H1 (cell line): ENCODE measurements around the gene CMIP. TPM values are rescaled to one million over a fixed set of nuclear protein-coding genes. Genes with fewer than 3 reads are reported as not detected.

Source experiments
- CTCF ChIA-PET: fragments of 300-600 bp; sonication (Branson Sonifier 250); formaldehyde crosslinking; loops from one replicate; lab custom pipeline; 2021; ENCODE audit not compliant: partially characterized antibody; lab: Charles Lee
- POLR2A ChIA-PET: fragments of 300-600 bp; sonication (Branson Sonifier 250); formaldehyde crosslinking; loops from one replicate; lab custom pipeline; 2021; ENCODE audit warnings: inconsistent platforms; ENCODE audit not compliant: partially characterized antibody; lab: Charles Lee
- DNase-seq, 2 experiments: peaks; one replicate each; pipeline versions ENCODE4 v3.0.0 to v3.0.0-alpha.2; 2010 to 2022; ENCODE audit warnings: low spot score in 2 of 2, low read depth in 1 of 2, mixed read lengths in 1 of 2
- FAIRE-seq: peaks from 2 replicates; lab custom pipeline; 2011; peaks lifted over from hg19 to GRCh38; lab: Jason Lieb, UNC
- H2AFZ ChIP-seq: 2 replicates; pipeline ENCODE4 v1.8.1; 2012; ENCODE audit warnings: low read length, inconsistent platforms
- H2AK5ac ChIP-seq: 2 replicates; pipeline ENCODE4 v1.6.1; 2013; ENCODE audit warnings: low read depth, low read length
- H2BK120ac ChIP-seq: replicated peaks from 2 replicates; pipeline ENCODE3; 2013; ENCODE audit warnings: low read depth, low read length, inconsistent platforms
- H2BK12ac ChIP-seq: 2 replicates; pipeline ENCODE4 v1.6.1; 2013; ENCODE audit warnings: low read depth, low read length
- H2BK15ac ChIP-seq: 2 replicates; pipeline ENCODE4 v1.6.1; 2013; ENCODE audit warnings: low read length
- H2BK20ac ChIP-seq: 2 replicates; pipeline ENCODE4 v1.6.1; 2013; ENCODE audit warnings: low read length
- H2BK5ac ChIP-seq: 2 replicates; pipeline ENCODE4 v1.6.1; 2013; ENCODE audit warnings: low read depth, low read length
- H3K14ac ChIP-seq: 2 replicates; pipeline ENCODE4 v1.6.1; 2013; ENCODE audit warnings: inconsistent platforms; ENCODE audit not compliant: insufficient read length
- H3K18ac ChIP-seq: 2 replicates; pipeline ENCODE4 v1.6.1; 2013; ENCODE audit warnings: low read length; ENCODE audit errors: extremely low read depth
- H3K23ac ChIP-seq: 2 replicates; pipeline ENCODE4 v1.6.1; 2013; ENCODE audit warnings: inconsistent platforms; ENCODE audit not compliant: insufficient read length
- H3K23me2 ChIP-seq: 2 replicates; pipeline ENCODE4 v1.6.1; 2013; ENCODE audit warnings: low read depth, low read length
- H3K27ac ChIP-seq: 2 replicates; pipeline ENCODE4 v1.6.1; 2011; ENCODE audit warnings: low read depth, low read length, inconsistent platforms
- H3K27me3 ChIP-seq, 4 experiments: replicated peaks in 1 of 4; 1 replicate in 1 of 4; 2 replicates in 3 of 4; pipeline versions ENCODE4 v1.6.1 to v1.8.1; 2011 to 2013; ENCODE audit warnings: low read length in 3 of 4, mild to moderate bottlenecking in 3 of 4, inconsistent platforms in 2 of 4, mixed read lengths in 2 of 4, moderate library complexity in 1 of 4; ENCODE audit not compliant: control insufficient read depth in 3 of 4, insufficient read depth in 3 of 4; ENCODE audit errors: extremely low read depth in 1 of 4
- H3K36me3 ChIP-seq, 4 experiments: 2 replicates each; pipeline versions ENCODE4 v1.6.1 to v1.8.1; 2011 to 2013; ENCODE audit warnings: mild to moderate bottlenecking in 4 of 4, low read length in 3 of 4, moderate library complexity in 2 of 4, control low read depth in 1 of 4, inconsistent platforms in 1 of 4; ENCODE audit not compliant: insufficient read depth in 4 of 4, control insufficient read depth in 2 of 4
- H3K4ac ChIP-seq: replicated peaks from 2 replicates; pipeline ENCODE3; 2013; ENCODE audit warnings: low read length, low read depth, mixed read lengths, inconsistent platforms; ENCODE audit not compliant: insufficient read length
- H3K4me1 ChIP-seq, 4 experiments: replicated peaks in 1 of 4; 1 replicate in 1 of 4; 2 replicates in 3 of 4; pipeline versions ENCODE4 v1.6.1 to v1.8.1; 2011 to 2013; ENCODE audit warnings: low read length in 3 of 4, inconsistent platforms in 2 of 4, mixed read lengths in 1 of 4; ENCODE audit not compliant: insufficient read depth in 4 of 4, control insufficient read depth in 3 of 4
- H3K4me2 ChIP-seq, 2 experiments: 2 replicates each; pipeline versions ENCODE4 v1.6.1 to v1.8.1; 2011 to 2013; ENCODE audit warnings: low read depth in 2 of 2, low read length in 2 of 2, control low read depth in 1 of 2, inconsistent platforms in 1 of 2, mild to moderate bottlenecking in 1 of 2; ENCODE audit not compliant: insufficient read depth in 1 of 2
- H3K4me3 ChIP-seq, 4 experiments: fragments of 200-600, 300-600 bp in 1 of 4; sonication (generic), shearing (Covaris generic), sonication (Bioruptor Twin) in 1 of 4; 2 replicates each; pipeline versions ENCODE4 v1.5.1 to v1.8.1; 2011 to 2016; ENCODE audit warnings: low read length in 4 of 4, low read depth in 3 of 4, control low read depth in 2 of 4, inconsistent platforms in 2 of 4, mild to moderate bottlenecking in 2 of 4, mixed read lengths in 1 of 4, moderate library complexity in 1 of 4; ENCODE audit not compliant: insufficient read depth in 2 of 4; ENCODE audit errors: extremely low read depth in 1 of 4
- H3K56ac ChIP-seq: replicated peaks from 2 replicates; pipeline ENCODE3; 2013; ENCODE audit warnings: low read depth, mild to moderate bottlenecking, mixed read lengths, low read length, inconsistent platforms; ENCODE audit not compliant: insufficient read length
- H3K79me1 ChIP-seq: 2 replicates; pipeline ENCODE4 v1.6.1; 2013; ENCODE audit warnings: low read depth, low read length, control low read depth
- H3K79me2 ChIP-seq, 2 experiments: 2 replicates each; pipeline versions ENCODE4 v1.6.1 to v1.8.1; 2012 to 2013; ENCODE audit warnings: low read length in 2 of 2, mild to moderate bottlenecking in 2 of 2, inconsistent platforms in 1 of 2; ENCODE audit not compliant: insufficient read depth in 2 of 2, control insufficient read depth in 1 of 2
- H3K9ac ChIP-seq, 4 experiments: replicated peaks in 1 of 4; 1 replicate in 1 of 4; 2 replicates in 3 of 4; pipeline versions ENCODE4 v1.6.1 to v1.8.1; 2011 to 2013; ENCODE audit warnings: low read depth in 3 of 4, low read length in 3 of 4, control low read depth in 2 of 4, mild to moderate bottlenecking in 2 of 4, moderate library complexity in 2 of 4, inconsistent platforms in 1 of 4; ENCODE audit errors: extremely low read depth in 1 of 4
- H3K9me3 ChIP-seq, 2 experiments: 2 replicates each; pipeline versions ENCODE4 v1.6.1 to v1.8.1; 2012 to 2013; ENCODE audit warnings: mild to moderate bottlenecking in 2 of 2, moderate library complexity in 2 of 2, control low read depth in 1 of 2, inconsistent platforms in 1 of 2, low read depth in 1 of 2, low read length in 1 of 2, mixed read lengths in 1 of 2; ENCODE audit not compliant: insufficient read depth in 2 of 2
- H4K20me1 ChIP-seq, 2 experiments: replicated peaks in 1 of 2; 2 replicates each; pipeline versions ENCODE3 to v1.8.1; 2011 to 2013; ENCODE audit warnings: inconsistent platforms in 2 of 2, low read length in 2 of 2, mild to moderate bottlenecking in 1 of 2; ENCODE audit not compliant: insufficient read depth in 2 of 2, control insufficient read depth in 1 of 2
- H4K5ac ChIP-seq: 2 replicates; pipeline ENCODE4 v1.6.1; 2013; ENCODE audit warnings: low read length, low read depth, mixed read lengths, inconsistent platforms; ENCODE audit not compliant: insufficient read length
- H4K8ac ChIP-seq: 2 replicates; pipeline ENCODE4 v1.8.0; 2013; ENCODE audit warnings: mild to moderate bottlenecking, moderate library complexity, low read length, inconsistent platforms; ENCODE audit not compliant: insufficient read depth; ENCODE audit errors: extremely low read depth
- H4K91ac ChIP-seq: replicated peaks from 2 replicates; pipeline ENCODE3; 2013; ENCODE audit warnings: low read length, mixed read lengths, inconsistent platforms; ENCODE audit not compliant: insufficient read length
- JUND ChIP-seq: IDR thresholded peaks from 2 replicates; pipeline ENCODE4 v1.6.1; 2011; ENCODE audit warnings: mild to moderate bottlenecking, improper control_type of control experiment, low read length
- KDM5A ChIP-seq: fragments of 200-600 bp; IDR thresholded peaks from 2 replicates; pipeline ENCODE4 v1.7.1; 2012; ENCODE audit warnings: mild to moderate bottlenecking, low read length, inconsistent platforms, mixed read lengths
- MAFK ChIP-seq: IDR thresholded peaks from 2 replicates; pipeline ENCODE4 v1.6.1; 2012; ENCODE audit warnings: low read depth, mild to moderate bottlenecking, improper control_type of control experiment, low read length
- SAP30 ChIP-seq: fragments of 300-600 bp; sonication (generic); IDR thresholded peaks from 2 replicates; pipeline ENCODE4 v1.7.1; 2012; ENCODE audit warnings: low read length, moderate library complexity, mild to moderate bottlenecking, inconsistent platforms; ENCODE audit not compliant: insufficient read depth, insufficient replicate concordance
- SP1 ChIP-seq: IDR thresholded peaks from 2 replicates; pipeline ENCODE4 v1.6.1; 2011; ENCODE audit warnings: low read depth, low read length
- WGBS, 2 experiments: shearing (Covaris generic) in 1 of 2; methylation state at CpG; one replicate each; pipeline versions ENCODE4 v1.1.6 to v1.1.7; 2013 to 2015; ENCODE audit warnings: low lambda C conversion rate in 2 of 2, mixed read lengths in 2 of 2, inconsistent platforms in 1 of 2, low coverage in 1 of 2, missing lambda C conversion rate in 1 of 2; ENCODE audit not compliant: insufficient replicate concordance in 2 of 2, insufficient coverage in 1 of 2, insufficient read length in 1 of 2; ENCODE audit errors: extremely low coverage in 1 of 2, missing lambda C conversion rate in 1 of 2; 5-methylcytosine and 5-hydroxymethylcytosine counted together
- polyA plus RNA-seq, 7 experiments: library from polyadenylated mRNA; depleted of rRNA in 3 of 7; stranded (reverse) in 5 of 7; unstranded in 2 of 7; fragments of >200 nt in 5 of 7; fragments of 200-250 nt in 2 of 7; gene quantifications; 1 replicate in 5 of 7; 2 replicates in 1 of 7; 4 replicates in 1 of 7; pipeline versions ENCODE4 v1.2.1 to v1.2.3, GENCODE V29; 2011 to 2013; ENCODE audit warnings: missing spikeins in 2 of 7, mixed read lengths in 2 of 7
- total RNA-seq: library from RNA; stranded (reverse); fragmentation: NEBNext Ultra II Directional; extraction: Animal tissue kit (Norgen Biotek cat#: 25700); gene quantifications from 2 replicates; pipeline ENCODE4 v1.2.1, GENCODE V29; 2021

The CMIP gene
- total and polyA plus RNA-seq, 2 of the 8 experiments (the other 6 are each of a cell fraction or from before 2014, with no cell fraction given): 7.9 to 53.2 TPM

- Histone ChIP-seq H2BK5ac (no peak overlapping the region), H2BK20ac (no peak overlapping the region), H3K4me2 (no peak overlapping the region), H3K9me3 (no peaks in the 10 kb centered on the region), H3K27me3 (no peaks in the 10 kb centered on the region), H2BK15ac (no peak overlapping the region), H4K8ac (no peak overlapping the region), H3K18ac (no peak overlapping the region), H3K36me3 (peaks cover 0 to 8% (median 2%) of the 10 kb centered on the region in 4 experiments; a peak in 2 of 8 replicates), H2BK12ac (no peak overlapping the region), H3K9ac (no peak overlapping the region), H3K23ac (no peak overlapping the region), H3K14ac (no peak overlapping the region), H2AK5ac (no peak overlapping the region), H4K91ac (no peak overlapping the region), H4K20me1 (peaks cover 32 to 46% of the 10 kb centered on the region in 2 experiments), H3K4me3 (no peak overlapping the region), H3K27ac (no peak overlapping the region), H3K4ac (no peak overlapping the region), H3K4me1 (peaks cover 0 to 18% (median 2%) of the 10 kb centered on the region in 4 experiments; a peak in 4 of 7 replicates), H2AFZ (no peak overlapping the region), H4K5ac (no peak overlapping the region), H3K23me2 (no peaks in the 10 kb centered on the region), H3K56ac (no peak overlapping the region), H3K79me2 (peaks cover 11 to 93% of the 10 kb centered on the region in 2 experiments), H2BK120ac (no peak overlapping the region), H3K79me1 (peaks cover 32% of the 10 kb centered on the region)
- ChIA-PET POLR2A (interaction anchor here (0.6 to 1.4 kb wide), 5 partner anchors 10 to 428 kb away, joined by 3 read pairs; no protein-coding TSS in a partner anchor), CTCF (interaction anchor here (0.9 to 1.5 kb wide), 5 partner anchors 7 to 224 kb away, joined by 3 to 4 read pairs (median 3); no protein-coding TSS in a partner anchor)
- DNase-seq: no peak
- WGBS, 2 experiments: 93% methylated on average over 10 of the region's 10 CpGs; no CpG with 5 or more reads in 1 of the 2 experiments
- TF ChIP-seq SAP30: no peak
- no peak for TF ChIP-seq MAFK
- TF ChIP-seq SP1: no peak
- TF ChIP-seq KDM5A: no peak
- no peak for TF ChIP-seq JUND
- FAIRE-seq: no peak
These were observed 28.9 kb downstream of the CMIP start for GRCh38 chr16:81473558-81473957.
